GM15510 (cell line): Measurements from ENCODE around the gene DOCK6.

Experiments used
- POLR2A ChIP-seq: IDR thresholded peaks from 3 replicates; pipeline ENCODE4 v1.6.1; 2011; ENCODE audit warnings: borderline replicate concordance; ENCODE audit not compliant: insufficient read length; ENCODE audit errors: extremely low read depth

DOCK6 gene

DNA sequence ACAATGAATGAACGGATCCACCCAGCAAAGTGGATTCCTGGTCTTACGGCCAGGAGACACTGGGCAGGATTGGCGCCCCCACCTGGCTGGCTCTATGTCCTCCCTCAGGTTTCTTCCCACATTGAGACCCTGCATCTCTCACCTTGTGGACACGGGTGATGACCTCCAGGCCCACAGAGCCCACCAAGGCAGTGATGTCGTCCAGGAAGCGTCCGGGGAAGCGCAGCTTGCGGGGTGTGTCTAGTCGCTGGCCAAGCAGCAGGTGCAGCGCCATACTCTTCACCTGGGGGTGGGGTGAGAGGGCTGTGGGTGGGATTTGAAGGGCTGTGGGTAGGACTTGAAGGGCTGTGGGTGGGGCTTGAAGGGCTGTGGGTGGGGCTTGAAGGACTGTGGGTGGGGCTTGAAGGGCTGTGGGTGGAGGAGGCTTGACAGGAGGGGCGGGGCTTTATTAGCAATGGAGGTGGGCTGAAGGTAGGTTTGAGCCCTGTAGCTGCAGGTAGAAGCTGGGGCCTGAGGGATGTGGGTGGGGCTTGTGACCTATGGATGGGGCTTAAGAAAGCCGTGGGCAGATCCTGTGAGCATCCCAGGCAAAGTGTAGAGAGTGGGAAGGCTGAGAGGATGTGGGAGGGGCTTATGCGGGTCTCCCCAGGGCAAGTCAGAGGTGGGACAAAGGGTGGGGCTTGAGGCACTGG, 35.0 kb downstream of the DOCK6 start:
- no peak for TF ChIP-seq POLR2A

DNA sequence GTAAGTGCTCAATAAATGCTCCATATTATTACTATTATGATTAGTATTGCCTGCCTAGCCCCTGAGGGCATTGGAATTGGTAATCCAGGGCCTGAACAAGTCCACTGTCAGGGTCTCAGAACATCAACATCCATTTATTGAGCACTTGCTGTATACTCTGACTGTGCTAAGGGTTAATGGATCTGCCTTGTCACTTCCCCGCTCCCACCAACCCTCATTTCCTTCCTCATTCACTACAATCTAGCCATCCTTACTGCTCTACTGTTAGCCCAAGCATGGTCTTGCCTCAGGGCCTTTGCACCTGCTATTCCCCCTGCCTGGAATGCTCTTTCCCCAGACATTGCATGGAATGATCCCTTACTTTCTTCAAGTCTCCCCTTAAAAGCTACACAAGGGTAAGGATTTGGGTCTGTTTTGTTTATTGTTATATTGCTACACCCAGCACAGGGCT, 35.6 kb downstream of the DOCK6 start:
- TF ChIP-seq POLR2A: no peak

DNA sequence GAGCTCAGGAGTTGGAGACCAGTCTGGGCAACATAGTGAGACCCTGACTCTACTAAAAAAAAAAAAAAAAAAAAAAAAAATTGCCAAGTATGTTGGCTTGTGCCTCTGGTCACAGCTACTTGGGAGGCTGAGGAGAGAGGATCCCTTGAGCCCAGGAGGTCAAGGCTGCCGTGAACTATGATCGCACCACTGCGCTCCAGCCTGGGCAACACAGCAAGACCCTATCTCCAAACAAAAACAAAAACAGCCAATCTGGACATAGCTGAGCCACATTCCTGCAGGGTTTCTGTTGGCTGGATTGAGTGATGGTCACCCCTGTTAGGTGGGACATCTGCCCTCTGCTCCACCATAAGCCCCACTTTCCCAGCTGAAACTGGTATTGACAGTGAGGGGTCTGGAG, 36.5 kb downstream of the DOCK6 start:
- no peak for TF ChIP-seq POLR2A

DNA sequence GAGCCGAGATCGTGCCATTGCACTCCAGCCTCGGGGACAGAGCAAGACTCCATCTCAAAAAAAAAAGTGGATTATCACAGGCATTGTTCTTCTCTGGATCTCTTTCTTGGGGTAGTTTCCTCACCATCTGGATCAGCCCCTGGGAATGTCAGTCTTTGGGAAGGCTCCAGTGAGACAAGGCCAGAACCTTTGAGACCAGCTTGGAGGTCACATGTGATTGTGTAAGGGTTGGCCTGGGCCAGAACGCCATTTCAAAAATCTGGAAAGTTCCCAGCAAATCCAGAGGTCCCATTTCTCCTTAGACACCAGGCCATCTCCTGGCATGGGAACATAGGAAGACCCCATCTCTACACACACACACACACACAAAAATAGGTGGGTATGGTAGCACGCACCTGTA, 37.2 kb downstream of the DOCK6 start:
- no peak for TF ChIP-seq POLR2A

DNA sequence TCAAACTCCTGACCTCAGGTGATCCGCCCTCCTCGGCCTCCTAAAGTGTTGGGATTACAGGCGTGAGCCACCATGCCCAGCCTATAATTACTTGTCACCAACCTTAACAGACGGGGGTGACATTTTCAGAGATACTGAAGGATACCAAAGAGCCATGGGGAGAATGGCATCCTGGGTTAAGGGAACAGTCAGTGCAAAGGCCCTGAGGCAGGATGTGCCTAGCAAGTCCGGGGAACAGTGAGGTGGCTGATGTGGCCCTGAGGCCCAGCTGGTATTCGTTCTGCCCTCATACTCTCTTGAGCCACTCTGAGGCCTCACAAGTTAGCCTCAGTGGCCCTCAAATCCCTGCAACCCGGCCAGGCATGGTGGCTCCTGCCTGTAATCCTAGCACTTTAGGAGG, 37.9 kb downstream of the DOCK6 start:
- no peak for TF ChIP-seq POLR2A

DNA sequence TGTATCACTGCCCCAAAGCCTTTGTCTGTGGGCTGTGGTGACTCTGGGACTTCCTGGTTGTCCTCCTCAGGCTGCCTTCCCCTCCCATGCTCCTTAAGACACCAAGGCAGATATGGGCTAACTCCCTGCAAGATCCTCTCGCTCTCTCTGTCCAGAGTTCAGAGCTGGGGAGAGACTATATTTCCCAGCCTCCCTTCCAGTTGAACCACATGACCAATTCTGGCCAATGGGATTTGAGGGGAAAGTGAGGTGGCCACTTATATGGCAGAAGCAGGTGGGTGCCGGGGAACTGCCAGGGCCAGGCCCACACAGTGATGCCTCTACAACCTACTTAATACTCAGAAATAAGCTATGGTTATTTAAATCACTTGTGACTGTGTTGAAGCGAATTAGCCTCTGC, 39.1 kb downstream of the DOCK6 start:
- no peak for TF ChIP-seq POLR2A

DNA sequence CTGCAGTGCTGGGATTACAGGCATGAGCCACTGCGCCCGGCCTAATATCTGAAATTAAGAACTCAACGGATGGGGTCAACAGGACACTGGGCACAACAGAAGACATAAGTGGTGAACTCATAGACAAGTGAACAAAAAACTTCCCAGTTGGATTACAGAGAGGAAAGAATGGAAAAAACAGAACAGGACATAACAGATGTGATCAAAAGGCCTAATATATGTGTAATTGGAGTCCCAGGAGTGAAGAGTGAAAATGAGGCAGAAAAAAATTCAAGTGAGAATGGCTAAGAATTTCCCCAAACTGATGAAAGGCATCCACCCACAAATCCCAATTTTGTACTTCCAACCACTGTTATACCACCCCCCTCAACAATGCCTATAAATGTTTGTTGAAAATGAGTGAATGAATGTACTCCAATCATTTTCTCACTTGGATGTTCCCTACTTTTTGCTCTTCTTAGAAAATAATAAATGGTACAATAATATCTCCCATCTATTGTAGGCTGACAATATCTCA, 41.2 kb downstream of the DOCK6 start:
- no peak for TF ChIP-seq POLR2A

DNA sequence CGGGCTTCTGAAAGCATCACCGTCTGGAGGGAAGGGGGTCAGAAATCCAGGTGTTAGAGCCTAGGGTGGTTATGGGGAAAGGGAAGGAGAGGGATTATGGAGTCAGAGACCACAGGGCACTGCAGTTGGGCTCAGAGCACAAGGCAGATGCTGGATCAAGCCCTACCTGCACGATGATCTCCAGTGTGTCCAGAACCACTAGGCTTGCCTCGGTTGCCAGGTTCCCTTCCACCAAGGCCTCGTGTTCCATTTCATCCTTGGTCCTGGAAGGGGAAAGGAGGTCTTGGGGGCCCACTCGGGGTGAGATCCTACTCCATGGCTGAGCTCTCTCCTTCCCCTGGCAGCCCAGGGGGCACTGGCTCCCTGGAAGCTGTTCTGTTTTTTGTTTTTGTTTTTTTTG, 47.9 kb downstream of the DOCK6 start:
- TF ChIP-seq POLR2A: no peak

GRCh38 chr19:11210656-11210928, 51.7 kb downstream of the DOCK6 start:
- TF ChIP-seq POLR2A: no peak

GRCh38 chr19:11209839-11210655, 52.3 kb downstream of the DOCK6 start:
- no peak for TF ChIP-seq POLR2A

DNA sequence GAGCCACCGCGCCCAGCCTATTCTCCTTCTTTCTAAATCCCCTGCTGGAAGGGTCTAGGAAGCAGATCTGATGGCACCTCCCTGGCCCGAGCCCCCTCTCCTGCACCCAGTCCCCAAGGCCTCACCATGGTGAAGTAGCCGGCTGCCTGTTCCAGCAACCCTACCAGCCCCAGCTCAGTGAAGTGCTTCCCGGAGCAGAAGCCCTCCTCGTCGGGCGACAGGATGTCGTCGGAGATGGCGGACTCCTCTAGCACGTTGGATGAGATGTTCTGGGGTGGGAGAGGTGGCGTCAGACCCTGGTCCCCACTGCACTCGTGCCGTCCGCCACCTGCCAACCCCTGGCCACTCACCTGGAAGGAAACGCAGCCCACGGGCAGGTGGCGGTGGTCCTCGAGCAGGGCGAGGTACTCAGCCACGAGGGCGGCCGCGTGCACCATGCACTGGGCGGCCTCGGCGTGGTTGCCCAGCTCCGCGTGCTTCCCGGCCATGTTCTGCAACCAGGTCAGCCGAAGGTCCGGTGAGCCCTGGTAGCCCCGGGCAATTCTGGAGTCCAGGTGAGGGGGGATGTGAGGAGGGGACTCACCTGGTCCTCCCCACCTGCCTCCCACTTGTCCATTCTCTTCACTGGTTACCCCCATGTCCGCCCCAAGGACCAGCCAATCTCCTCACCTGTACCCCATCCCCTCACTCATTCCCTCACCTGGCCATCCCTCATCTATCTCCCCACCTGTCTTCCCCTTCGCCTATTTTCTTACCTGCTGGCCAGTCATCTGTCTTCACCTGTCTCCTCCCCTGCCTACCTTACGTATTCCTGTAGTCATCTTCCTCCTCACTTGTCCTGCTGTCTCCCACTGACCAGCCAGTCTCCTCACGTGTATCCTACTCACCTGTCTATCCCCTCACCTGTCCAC, 53.5 kb downstream of the DOCK6 start:
- TF ChIP-seq POLR2A: no peak

GRCh38 chr19:11205939-11206570, 56.3 kb downstream of the DOCK6 start:
- no peak for TF ChIP-seq POLR2A

- no peak for TF ChIP-seq POLR2A
These were observed 57.4 kb downstream of the DOCK6 start for GRCh38 chr19:11204943-11205349.

DNA sequence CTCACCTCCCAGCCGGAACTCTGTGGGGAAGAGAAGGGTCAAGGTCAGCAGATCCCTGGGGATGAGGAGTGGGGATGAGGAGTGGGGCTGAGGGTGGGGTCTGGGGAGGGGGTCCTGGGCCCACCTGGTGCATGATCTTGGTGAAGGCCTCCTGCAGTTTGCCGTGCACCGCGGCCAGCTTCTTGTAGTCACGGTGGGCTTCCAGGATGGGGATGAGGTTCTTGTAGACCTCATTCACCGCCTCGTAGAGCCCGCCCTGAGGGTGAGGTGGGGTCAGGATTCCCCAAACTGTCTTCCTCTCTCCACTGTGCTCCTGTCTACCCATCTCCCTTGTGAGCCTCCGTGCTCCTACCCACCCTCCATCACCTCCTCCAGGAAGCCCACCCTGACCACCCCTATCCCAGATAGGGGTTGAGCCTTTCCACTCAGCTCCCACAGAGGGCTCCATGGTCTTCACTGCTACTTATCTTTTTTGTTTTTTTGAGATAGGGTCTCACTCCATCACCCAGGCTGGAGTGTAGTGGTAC, 58.2 kb downstream of the DOCK6 start:
- TF ChIP-seq POLR2A: no peak

GRCh38 chr19:11203194-11204075, 58.9 kb downstream of the DOCK6 start:
- TF ChIP-seq POLR2A: no peak
